Hepatocyte (in vitro differentiated cells): ENCODE measurements around the gene ACSBG1.

Experiments used
- CTCF ChIP-seq: fragments of 200-600 bp; sonication (generic); IDR thresholded peaks from 2 replicates; pipeline ENCODE4 v1.5.1; 2016; ENCODE audit warnings: antibody characterized with exemption, mild to moderate bottlenecking; ENCODE audit not compliant: poor library complexity
- EZH2 ChIP-seq: fragments of 200-600 bp; sonication (generic); IDR thresholded peaks from 2 replicates; pipeline ENCODE4 v1.6.1; 2016; ENCODE audit warnings: antibody characterized with exemption, mild to moderate bottlenecking, borderline replicate concordance
- EZH2phosphoT487 ChIP-seq: fragments of 200-600 bp; sonication (generic); IDR thresholded peaks from one replicate; pipeline ENCODE4 v1.6.1; 2018; ENCODE audit warnings: antibody characterized with exemption, mild to moderate bottlenecking, low read depth, moderate library complexity; ENCODE audit not compliant: unreplicated experiment, severe bottlenecking

GRCh38 chr15:78148392-78149067, 85.8 kb downstream of the ACSBG1 start:
- TF ChIP-seq EZH2 (no peak), CTCF (no peak), EZH2phosphoT487 (no peak)
